Skeletal muscle satellite cell (primary cell): ENCODE measurements around the gene LRRN4CL.
"Not testable (repeated sequence)": the region's sequence is repeated elsewhere in the genome, so short reads cannot be mapped to it uniquely, and the experiment has no call there.

Source experiments
- H3K27me3 ChIP-seq: 2 replicates; pipeline ENCODE4 v1.7.0; 2013; ENCODE audit warnings: low read length; ENCODE audit not compliant: control insufficient read depth, insufficient read depth
- H3K36me3 ChIP-seq: 2 replicates; pipeline ENCODE4 v1.7.0; 2013; ENCODE audit warnings: mild to moderate bottlenecking, control low read depth, low read length; ENCODE audit not compliant: insufficient read depth
- H3K4me1 ChIP-seq: 2 replicates; pipeline ENCODE4 v1.7.0; 2013; ENCODE audit warnings: low read length; ENCODE audit not compliant: control insufficient read depth, insufficient read depth
- H3K4me2 ChIP-seq: 2 replicates; pipeline ENCODE4 v1.7.0; 2013; ENCODE audit warnings: mild to moderate bottlenecking, low read length
- H3K4me3 ChIP-seq: 2 replicates; pipeline ENCODE4 v1.7.0; 2013; ENCODE audit warnings: low read length
- H3K9ac ChIP-seq: 2 replicates; pipeline ENCODE4 v1.7.0; 2013; ENCODE audit warnings: mild to moderate bottlenecking, low read depth, low read length, moderate library complexity
- H3K9me3 ChIP-seq: replicated peaks from 2 replicates; pipeline ENCODE4 v1.7.0; 2013; ENCODE audit warnings: mild to moderate bottlenecking, control low read depth, low read length

LRRN4CL gene

GRCh38 chr11:62708793-62709192, 19.5 kb upstream of the LRRN4CL start:
- Histone ChIP-seq H3K36me3 (peaks cover 34% of the 10 kb centered on the region), H3K4me2 (peak overlapping the region; percentile 87), H3K4me1 (peaks cover 33% of the 10 kb centered on the region), H3K9me3 (no peaks in the 10 kb centered on the region), H3K27me3 (no peaks in the 10 kb centered on the region), H3K9ac (peak overlapping the region; percentile 90), H3K4me3 (peak overlapping the region; percentile 69)

- H3K27me3 ChIP-seq, result no peaks in the 10 kb centered on the region
- no peak overlapping the region for H3K4me3 ChIP-seq
- peak overlapping the region; percentile 87 for H3K4me2 ChIP-seq
- H3K9ac ChIP-seq, result peak overlapping the region; percentile 90
- H3K4me1 ChIP-seq, result peaks cover 33% of the 10 kb centered on the region
- H3K9me3 ChIP-seq, result no peaks in the 10 kb centered on the region
- H3K36me3 ChIP-seq, result peaks cover 30% of the 10 kb centered on the region
Measured at GRCh38 chr11:62708392-62708791, 19.1 kb upstream of the LRRN4CL start.

DNA sequence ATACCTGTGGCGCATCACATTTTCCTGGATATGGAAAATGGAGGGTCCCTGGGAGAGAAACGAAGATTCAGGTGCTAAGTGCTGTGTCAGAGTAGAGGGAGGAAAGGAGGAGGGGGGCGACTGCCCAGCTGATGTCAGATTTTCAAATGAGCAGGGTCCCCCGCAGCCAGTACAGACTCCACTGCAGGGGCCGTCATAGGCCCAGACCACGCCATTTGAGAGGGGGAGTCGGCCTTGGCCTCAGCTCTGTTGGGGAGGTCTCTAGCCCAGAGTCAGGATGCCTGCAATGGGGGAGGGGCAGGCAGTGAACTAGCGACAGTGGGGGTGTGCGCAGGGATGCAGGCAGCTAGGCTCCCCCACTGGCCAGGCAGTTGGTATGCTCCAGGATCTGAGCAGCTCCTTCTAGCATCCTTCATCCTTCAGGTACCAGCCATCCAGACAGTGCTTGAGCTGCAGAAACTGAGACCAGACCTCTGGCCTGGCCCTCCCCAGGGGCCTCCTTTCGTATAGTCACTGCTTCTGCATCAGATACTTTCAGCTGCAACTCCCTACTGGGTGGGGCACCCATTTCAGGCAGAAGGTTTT, 18.0 kb upstream of the LRRN4CL start, which contains the start of the genes BSCL2 and GNG3:
Gene BSCL2 (minus strand): TSS at position 148 of the 585 bp plus-strand sequence. CDS start 229 bp downstream, outside the sequence.
Gene GNG3 (plus strand): TSS at position 400 of the 585 bp plus-strand sequence. CDS start 620 bp downstream, outside the sequence.
- peak within 1 kb of the TSS; percentile 90 for H3K9ac ChIP-seq
- peaks cover 33% of the 10 kb centered on the region for H3K4me1 ChIP-seq
- H3K36me3 ChIP-seq, result peaks cover 20% of the 10 kb centered on the region

GRCh38 chr11:62706850-62707247, 17.5 kb upstream of the LRRN4CL start:
- peak overlapping the region; percentile 91 for H3K4me2 ChIP-seq
- peak overlapping the region; percentile 70 for H3K4me3 ChIP-seq
- H3K9ac ChIP-seq, result no peak overlapping the region
- no peaks in the 10 kb centered on the region for H3K27me3 ChIP-seq
- H3K9me3 ChIP-seq, result no peaks in the 10 kb centered on the region
- H3K4me1 ChIP-seq, result peaks cover 33% of the 10 kb centered on the region
- peaks cover 16% of the 10 kb centered on the region for H3K36me3 ChIP-seq

More for the DNA sequence above, 18.0 kb upstream of the LRRN4CL start, which contains the start of the genes BSCL2 and GNG3:
- no peaks in the 10 kb centered on the region for H3K9me3 ChIP-seq
- H3K4me3 ChIP-seq, result peak within 1 kb of the TSS; percentile 70
- H3K27me3 ChIP-seq, result no peaks in the 10 kb centered on the region
- H3K4me2 ChIP-seq, result peak within 1 kb of the TSS; percentile 91

- Histone ChIP-seq H3K36me3 (peaks cover 13% of the 10 kb centered on the region), H3K9ac (peak overlapping the region; percentile 78), H3K4me1 (peaks cover 33% of the 10 kb centered on the region), H3K4me2 (peak overlapping the region; percentile 91), H3K9me3 (no peaks in the 10 kb centered on the region), H3K4me3 (peak overlapping the region; percentile 92), H3K27me3 (no peaks in the 10 kb centered on the region)
Measured at GRCh38 chr11:62705880-62706849, 16.8 kb upstream of the LRRN4CL start.

DNA sequence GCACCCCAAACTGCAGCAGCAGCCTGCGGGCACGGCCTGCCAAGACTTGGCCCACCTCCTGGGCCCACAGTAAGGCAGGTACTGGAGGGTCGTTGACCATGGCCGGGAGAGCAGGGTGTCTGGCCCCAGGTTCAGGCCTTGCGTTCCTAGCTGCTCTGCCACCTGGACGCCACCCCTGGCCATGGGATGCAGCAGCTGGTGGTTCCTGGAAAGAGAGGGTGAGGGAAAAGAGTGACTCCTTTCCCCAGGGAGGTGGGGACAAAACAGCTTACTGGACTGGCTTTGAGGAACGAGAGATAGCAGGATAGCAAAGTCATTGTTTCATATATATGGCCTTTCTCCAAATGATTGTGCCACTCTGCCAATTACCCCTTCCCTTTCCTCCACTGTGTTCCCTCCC, 16.1 kb upstream of the LRRN4CL start:
- H3K4me1 ChIP-seq, result peaks cover 32% of the 10 kb centered on the region
- no peaks in the 10 kb centered on the region for H3K27me3 ChIP-seq
- H3K9me3 ChIP-seq, result no peaks in the 10 kb centered on the region
- peaks cover 11% of the 10 kb centered on the region for H3K36me3 ChIP-seq
- H3K4me2 ChIP-seq, result peak overlapping the region; percentile 87
- peak overlapping the region; percentile 78 for H3K9ac ChIP-seq
- H3K4me3 ChIP-seq, result peak overlapping the region; percentile 92

DNA sequence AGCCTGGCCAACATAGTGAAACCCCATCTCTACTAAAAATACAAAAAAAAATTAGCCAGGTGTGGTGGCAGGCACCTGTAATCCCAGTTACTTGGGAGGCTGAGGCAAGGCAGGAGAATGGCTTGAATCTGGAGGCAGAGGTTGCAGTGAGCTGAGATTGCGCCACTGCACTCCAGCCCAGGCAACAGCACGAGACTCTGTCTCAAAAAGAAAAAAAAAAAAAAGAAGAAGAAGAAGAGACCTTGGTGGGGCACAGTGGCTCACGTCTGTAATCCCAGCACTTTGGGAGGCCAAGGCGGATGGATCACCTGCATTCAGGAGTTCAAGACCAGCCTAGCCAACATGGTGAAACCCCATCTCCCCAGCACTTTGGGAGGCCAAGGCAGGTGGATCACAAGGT, 14.6 kb upstream of the LRRN4CL start:
- H3K36me3 ChIP-seq, result not testable (repeated sequence)

DNA sequence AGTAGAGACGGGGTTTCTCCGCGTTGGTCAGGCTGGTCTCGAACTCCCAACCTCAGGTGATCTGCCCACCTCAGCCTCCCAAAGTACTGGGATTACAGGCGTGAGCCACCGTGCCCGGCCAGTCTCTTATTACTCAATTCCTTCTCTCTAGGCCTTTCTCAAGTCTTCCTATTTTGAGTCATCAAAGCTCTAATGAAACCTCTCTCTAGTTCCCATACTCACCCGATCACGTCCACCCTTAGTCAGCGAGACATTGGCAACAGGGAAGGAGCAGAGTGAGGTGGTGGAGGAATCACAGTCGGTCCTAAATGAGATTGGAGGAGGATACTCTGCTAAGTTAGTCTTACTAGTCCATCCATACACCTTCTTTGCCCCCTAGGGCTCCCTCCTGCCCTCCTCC, 12.9 kb upstream of the LRRN4CL start:
- H3K4me1 ChIP-seq, result peaks cover 14% of the 10 kb centered on the region
- H3K36me3 ChIP-seq, result peaks cover 10% of the 10 kb centered on the region

More for the DNA sequence above, 14.6 kb upstream of the LRRN4CL start:
- H3K9ac ChIP-seq, H3K4me3 ChIP-seq, H3K4me2 ChIP-seq, H3K9me3 ChIP-seq, H3K27me3 ChIP-seq: not testable (repeated sequence)
- H3K4me1 ChIP-seq, result peaks cover 20% of the 10 kb centered on the region

GRCh38 chr11:62694455-62695167, 5.3 kb upstream of the LRRN4CL start:
- Histone ChIP-seq H3K4me1 (peaks cover 9% of the 10 kb centered on the region), H3K4me3 (no peak overlapping the region), H3K4me2 (no peak overlapping the region), H3K9me3 (no peaks in the 10 kb centered on the region), H3K27me3 (no peaks in the 10 kb centered on the region), H3K9ac (peak overlapping the region; percentile 22), H3K36me3 (peaks cover 32% of the 10 kb centered on the region)

More for the DNA sequence above, 12.9 kb upstream of the LRRN4CL start:
- Histone ChIP-seq H3K9ac (no peak overlapping the region), H3K4me2 (no peak overlapping the region), H3K4me3 (no peak overlapping the region), H3K9me3 (no peaks in the 10 kb centered on the region), H3K27me3 (no peaks in the 10 kb centered on the region)

GRCh38 chr11:62693624-62694023, 4.3 kb upstream of the LRRN4CL start:
- not testable (repeated sequence) for H3K4me3 ChIP-seq, H3K4me2 ChIP-seq

DNA sequence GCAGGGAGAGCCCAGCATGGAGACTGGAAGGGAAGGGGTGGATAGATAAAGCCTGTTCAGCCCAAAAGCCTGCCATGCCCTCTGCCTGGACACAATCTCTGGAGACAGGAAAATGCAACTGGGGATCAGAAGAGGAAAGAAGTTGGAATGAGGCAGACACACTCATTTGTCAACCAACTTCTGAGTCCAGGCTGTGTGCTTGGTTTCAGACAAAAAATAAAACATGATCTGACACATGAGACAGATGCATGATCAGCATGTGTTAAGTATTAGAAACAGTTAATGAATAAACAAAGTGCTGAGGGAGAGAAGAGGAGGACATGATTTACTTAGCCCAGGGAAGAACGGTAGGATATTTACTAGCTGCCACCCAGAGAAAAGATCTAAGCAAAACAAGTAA, 839 bp downstream of the LRRN4CL start:
- no peak overlapping the region for H3K9ac ChIP-seq
- H3K27me3 ChIP-seq, result no peaks in the 10 kb centered on the region
- peak overlapping the region; percentile 6 for H3K4me2 ChIP-seq
- H3K4me1 ChIP-seq, result peaks cover 21% of the 10 kb centered on the region
- peaks cover 28% of the 10 kb centered on the region for H3K36me3 ChIP-seq
- H3K4me3 ChIP-seq, result no peak overlapping the region
- no peaks in the 10 kb centered on the region for H3K9me3 ChIP-seq

More at GRCh38 chr11:62693624-62694023, 4.3 kb upstream of the LRRN4CL start:
- Histone ChIP-seq H3K36me3 (peaks cover 32% of the 10 kb centered on the region), H3K4me1 (peaks cover 17% of the 10 kb centered on the region)
- H3K27me3 ChIP-seq, H3K9me3 ChIP-seq, H3K9ac ChIP-seq: not testable (repeated sequence)
